Fibroblast of skin of left biceps (primary cell): ENCODE results near the gene HRG.

Source experiments
- DNase-seq, 2 experiments: peaks; one replicate each; pipeline ENCODE4 v3.0.0-alpha.2; 2013; ENCODE audit warnings: low read depth in 2 of 2

Gene HRG

DNA sequence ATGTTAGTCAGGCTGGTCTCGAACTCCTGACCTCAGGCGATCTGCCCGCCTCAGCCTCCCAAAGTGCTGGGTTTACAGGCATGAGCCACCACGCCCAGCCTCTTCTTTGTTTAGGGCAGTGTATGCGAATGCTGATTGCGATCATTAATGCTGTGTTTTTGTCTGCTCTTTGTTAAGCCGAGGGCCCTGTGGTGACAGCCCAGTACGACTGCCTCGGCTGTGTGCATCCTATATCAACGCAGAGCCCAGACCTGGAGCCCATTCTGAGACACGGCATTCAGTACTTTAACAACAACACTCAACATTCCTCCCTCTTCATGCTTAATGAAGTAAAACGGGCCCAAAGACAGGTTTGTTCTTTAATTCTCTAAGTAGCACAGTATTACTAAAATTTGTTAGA lies 59.1 kb downstream of the HRG start:
- DNase-seq, result no peak
